Measurements from ENCODE around the gene CLEC10A.
"Not testable (repeated sequence)": the region's sequence is repeated elsewhere in the genome, so short reads cannot be mapped to it uniquely, and the experiment has no call there.

CLEC10A gene

GRCh38 chr17:7079581-7080455 is at the start of gene CLEC10A:
Gene CLEC10A (minus strand): TSS chr17:7080251. CDS start chr17:7078812, 1,439 bp downstream.
- Histone ChIP-seq H3K9me3 (ENCODE audit: control insufficient read depth in 5 of 5, low read length in 5 of 5) (no peaks in the 10 kb centered on the region), H3K27ac (ENCODE audit: low read depth, low read length) (peak within 1 kb of the TSS; percentile 37), H3K9ac (ENCODE audit: low read length in 5 of 5) (no peak within 1 kb of the TSS), H3K27me3 (ENCODE audit: control insufficient read depth in 5 of 5, insufficient read depth in 4 of 5, low read length in 5 of 5) (peaks cover 0 to 8% (median 0%) of the 10 kb centered on the region in 5 donors), H3K4me3 (ENCODE audit: low read depth in 1 of 5, low read length in 5 of 5) (peak within 1 kb of the TSS; percentile 23 to 60 (median 41)), H3K4me1 (ENCODE audit: control insufficient read depth in 5 of 5, insufficient read depth in 5 of 5, low read length in 5 of 5) (peaks cover 1 to 41% (median 13%) of the 10 kb centered on the region in 5 donors), H3K36me3 (ENCODE audit: control insufficient read depth in 5 of 5, insufficient read depth in 5 of 5, low read length in 5 of 5) (no peaks in the 10 kb centered on the region)

GRCh38 chr17:7129311-7129710 is 49.3 kb upstream of the CLEC10A start:
- Histone ChIP-seq H3K4me3 (ENCODE audit: low read depth in 1 of 5, low read length in 5 of 5) (no peak overlapping the region), H3K9ac (ENCODE audit: low read length in 5 of 5) (peak overlapping the region in 1 of 5 donors; percentile 2), H3K27ac (ENCODE audit: low read depth, low read length) (no peak overlapping the region), H3K4me1 (ENCODE audit: control insufficient read depth in 5 of 5, insufficient read depth in 5 of 5, low read length in 5 of 5) (peaks cover 0 to 20% (median 5%) of the 10 kb centered on the region in 5 donors), H3K36me3 (ENCODE audit: control insufficient read depth in 5 of 5, insufficient read depth in 5 of 5, low read length in 5 of 5) (no peaks in the 10 kb centered on the region), H3K27me3 (ENCODE audit: control insufficient read depth in 5 of 5, insufficient read depth in 4 of 5, low read length in 5 of 5) (peaks cover 9 to 20% (median 10%) of the 10 kb centered on the region in 5 donors), H3K9me3 (ENCODE audit: control insufficient read depth in 5 of 5, low read length in 5 of 5) (no peaks in the 10 kb centered on the region)

- H3K36me3 ChIP-seq (ENCODE audit: control insufficient read depth in 5 of 5, insufficient read depth in 5 of 5, low read length in 5 of 5): no peaks in the 10 kb centered on the region
- no peak overlapping the region for H3K9ac ChIP-seq (ENCODE audit: low read length in 5 of 5)
- peaks cover 5 to 14% (median 8%) of the 10 kb centered on the region in 5 donors for H3K27me3 ChIP-seq (ENCODE audit: control insufficient read depth in 5 of 5, insufficient read depth in 4 of 5, low read length in 5 of 5)
- peaks cover 0 to 13% (median 0%) of the 10 kb centered on the region in 5 donors for H3K4me1 ChIP-seq (ENCODE audit: control insufficient read depth in 5 of 5, insufficient read depth in 5 of 5, low read length in 5 of 5)
- no peak overlapping the region for H3K27ac ChIP-seq (ENCODE audit: low read depth, low read length)
- H3K4me3 ChIP-seq (ENCODE audit: low read depth in 1 of 5, low read length in 5 of 5): no peak overlapping the region
- no peaks in the 10 kb centered on the region for H3K9me3 ChIP-seq (ENCODE audit: control insufficient read depth in 5 of 5, low read length in 5 of 5)
Observed at GRCh38 chr17:7128160-7128559, 48.1 kb upstream of the CLEC10A start.

GRCh38 chr17:7127501-7127900 is 47.5 kb upstream of the CLEC10A start:
- not testable (repeated sequence) for H3K9me3 ChIP-seq (ENCODE audit: control insufficient read depth in 5 of 5, low read length in 5 of 5)

GRCh38 chr17:7126386-7126785 is 46.3 kb upstream of the CLEC10A start:
- not testable (repeated sequence) for H3K27ac ChIP-seq (ENCODE audit: low read depth, low read length); H3K36me3 ChIP-seq (ENCODE audit: control insufficient read depth in 5 of 5, insufficient read depth in 5 of 5, low read length in 5 of 5)

More at GRCh38 chr17:7127501-7127900, 47.5 kb upstream of the CLEC10A start:
- H3K9ac ChIP-seq (ENCODE audit: low read length in 5 of 5); H3K36me3 ChIP-seq (ENCODE audit: control insufficient read depth in 5 of 5, insufficient read depth in 5 of 5, low read length in 5 of 5); H3K4me3 ChIP-seq (ENCODE audit: low read depth in 1 of 5, low read length in 5 of 5); H3K27ac ChIP-seq (ENCODE audit: low read depth, low read length); H3K4me1 ChIP-seq (ENCODE audit: control insufficient read depth in 5 of 5, insufficient read depth in 5 of 5, low read length in 5 of 5): not testable (repeated sequence)
- peaks cover 5 to 14% (median 8%) of the 10 kb centered on the region in 5 donors for H3K27me3 ChIP-seq (ENCODE audit: control insufficient read depth in 5 of 5, insufficient read depth in 4 of 5, low read length in 5 of 5)

GRCh38 chr17:7124923-7125322 is 44.9 kb upstream of the CLEC10A start:
- Histone ChIP-seq H3K36me3 (ENCODE audit: control insufficient read depth in 5 of 5, insufficient read depth in 5 of 5, low read length in 5 of 5) (no peaks in the 10 kb centered on the region), H3K4me1 (ENCODE audit: control insufficient read depth in 5 of 5, insufficient read depth in 5 of 5, low read length in 5 of 5) (no peaks in the 10 kb centered on the region), H3K9me3 (ENCODE audit: control insufficient read depth in 5 of 5, low read length in 5 of 5) (no peaks in the 10 kb centered on the region), H3K4me3 (ENCODE audit: low read depth in 1 of 5, low read length in 5 of 5) (no peak overlapping the region), H3K9ac (ENCODE audit: low read length in 5 of 5) (no peak overlapping the region), H3K27me3 (ENCODE audit: control insufficient read depth in 5 of 5, insufficient read depth in 4 of 5, low read length in 5 of 5) (peaks cover 4 to 16% (median 8%) of the 10 kb centered on the region in 5 donors), H3K27ac (ENCODE audit: low read depth, low read length) (no peak overlapping the region)

More at GRCh38 chr17:7126386-7126785, 46.3 kb upstream of the CLEC10A start:
- H3K9me3 ChIP-seq (ENCODE audit: control insufficient read depth in 5 of 5, low read length in 5 of 5); H3K4me3 ChIP-seq (ENCODE audit: low read depth in 1 of 5, low read length in 5 of 5); H3K9ac ChIP-seq (ENCODE audit: low read length in 5 of 5); H3K4me1 ChIP-seq (ENCODE audit: control insufficient read depth in 5 of 5, insufficient read depth in 5 of 5, low read length in 5 of 5): not testable (repeated sequence)
- peaks cover 5 to 14% (median 8%) of the 10 kb centered on the region in 5 donors for H3K27me3 ChIP-seq (ENCODE audit: control insufficient read depth in 5 of 5, insufficient read depth in 4 of 5, low read length in 5 of 5)

GRCh38 chr17:7123844-7124243 is 43.8 kb upstream of the CLEC10A start:
- no peak overlapping the region for H3K9ac ChIP-seq (ENCODE audit: low read length in 5 of 5)
- H3K27me3 ChIP-seq (ENCODE audit: control insufficient read depth in 5 of 5, insufficient read depth in 4 of 5, low read length in 5 of 5): peaks cover 0 to 8% (median 5%) of the 10 kb centered on the region in 5 donors
- no peak overlapping the region for H3K4me3 ChIP-seq (ENCODE audit: low read depth in 1 of 5, low read length in 5 of 5)
- H3K27ac ChIP-seq (ENCODE audit: low read depth, low read length): no peak overlapping the region
- H3K4me1 ChIP-seq (ENCODE audit: control insufficient read depth in 5 of 5, insufficient read depth in 5 of 5, low read length in 5 of 5): no peaks in the 10 kb centered on the region
- H3K9me3 ChIP-seq (ENCODE audit: control insufficient read depth in 5 of 5, low read length in 5 of 5): no peaks in the 10 kb centered on the region
- no peaks in the 10 kb centered on the region for H3K36me3 ChIP-seq (ENCODE audit: control insufficient read depth in 5 of 5, insufficient read depth in 5 of 5, low read length in 5 of 5)

- H3K9me3 ChIP-seq (ENCODE audit: control insufficient read depth in 5 of 5, low read length in 5 of 5): peaks cover 0 to 3% (median 2%) of the 10 kb centered on the region in 5 donors
- no peaks in the 10 kb centered on the region for H3K4me1 ChIP-seq (ENCODE audit: control insufficient read depth in 5 of 5, insufficient read depth in 5 of 5, low read length in 5 of 5)
- no peak overlapping the region for H3K9ac ChIP-seq (ENCODE audit: low read length in 5 of 5)
- H3K4me3 ChIP-seq (ENCODE audit: low read depth in 1 of 5, low read length in 5 of 5): no peak overlapping the region
- no peaks in the 10 kb centered on the region for H3K36me3 ChIP-seq (ENCODE audit: control insufficient read depth in 5 of 5, insufficient read depth in 5 of 5, low read length in 5 of 5)
- no peak overlapping the region for H3K27ac ChIP-seq (ENCODE audit: low read depth, low read length)
- H3K27me3 ChIP-seq (ENCODE audit: control insufficient read depth in 5 of 5, insufficient read depth in 4 of 5, low read length in 5 of 5): peaks cover 0 to 8% (median 6%) of the 10 kb centered on the region in 5 donors
Observed at GRCh38 chr17:7122381-7122780, 42.3 kb upstream of the CLEC10A start.

GRCh38 chr17:7120635-7121034 is 40.6 kb upstream of the CLEC10A start:
- not testable (repeated sequence) for H3K27me3 ChIP-seq (ENCODE audit: control insufficient read depth in 5 of 5, insufficient read depth in 4 of 5, low read length in 5 of 5); H3K4me1 ChIP-seq (ENCODE audit: control insufficient read depth in 5 of 5, insufficient read depth in 5 of 5, low read length in 5 of 5); H3K4me3 ChIP-seq (ENCODE audit: low read depth in 1 of 5, low read length in 5 of 5); H3K9ac ChIP-seq (ENCODE audit: low read length in 5 of 5); H3K9me3 ChIP-seq (ENCODE audit: control insufficient read depth in 5 of 5, low read length in 5 of 5); H3K36me3 ChIP-seq (ENCODE audit: control insufficient read depth in 5 of 5, insufficient read depth in 5 of 5, low read length in 5 of 5); H3K27ac ChIP-seq (ENCODE audit: low read depth, low read length)

- H3K4me1 ChIP-seq (ENCODE audit: control insufficient read depth in 5 of 5, insufficient read depth in 5 of 5, low read length in 5 of 5): peaks cover 0 to 3% (median 0%) of the 10 kb centered on the region in 5 donors
- no peak overlapping the region for H3K27ac ChIP-seq (ENCODE audit: low read depth, low read length)
- H3K9ac ChIP-seq (ENCODE audit: low read length in 5 of 5): no peak overlapping the region
- peaks cover 0 to 8% (median 6%) of the 10 kb centered on the region in 5 donors for H3K27me3 ChIP-seq (ENCODE audit: control insufficient read depth in 5 of 5, insufficient read depth in 4 of 5, low read length in 5 of 5)
- H3K36me3 ChIP-seq (ENCODE audit: control insufficient read depth in 5 of 5, insufficient read depth in 5 of 5, low read length in 5 of 5): no peaks in the 10 kb centered on the region
- no peak overlapping the region for H3K4me3 ChIP-seq (ENCODE audit: low read depth in 1 of 5, low read length in 5 of 5)
- H3K9me3 ChIP-seq (ENCODE audit: control insufficient read depth in 5 of 5, low read length in 5 of 5): peaks cover 0 to 5% (median 5%) of the 10 kb centered on the region in 5 donors
Observed at GRCh38 chr17:7120123-7120522, 40.1 kb upstream of the CLEC10A start.
